Cortex of kidney (tissue), 1 donor: Measurements from ENCODE around the gene GSTA1.
"Not testable (repeated sequence)": the region's sequence is repeated elsewhere in the genome, so short reads cannot be mapped to it uniquely, and the experiment has no call there.

Experiments
- DNase-seq: peaks from one replicate; lab custom pipeline; 2025; lab: John Stamatoyannopoulos, UW

GSTA1 gene

DNA sequence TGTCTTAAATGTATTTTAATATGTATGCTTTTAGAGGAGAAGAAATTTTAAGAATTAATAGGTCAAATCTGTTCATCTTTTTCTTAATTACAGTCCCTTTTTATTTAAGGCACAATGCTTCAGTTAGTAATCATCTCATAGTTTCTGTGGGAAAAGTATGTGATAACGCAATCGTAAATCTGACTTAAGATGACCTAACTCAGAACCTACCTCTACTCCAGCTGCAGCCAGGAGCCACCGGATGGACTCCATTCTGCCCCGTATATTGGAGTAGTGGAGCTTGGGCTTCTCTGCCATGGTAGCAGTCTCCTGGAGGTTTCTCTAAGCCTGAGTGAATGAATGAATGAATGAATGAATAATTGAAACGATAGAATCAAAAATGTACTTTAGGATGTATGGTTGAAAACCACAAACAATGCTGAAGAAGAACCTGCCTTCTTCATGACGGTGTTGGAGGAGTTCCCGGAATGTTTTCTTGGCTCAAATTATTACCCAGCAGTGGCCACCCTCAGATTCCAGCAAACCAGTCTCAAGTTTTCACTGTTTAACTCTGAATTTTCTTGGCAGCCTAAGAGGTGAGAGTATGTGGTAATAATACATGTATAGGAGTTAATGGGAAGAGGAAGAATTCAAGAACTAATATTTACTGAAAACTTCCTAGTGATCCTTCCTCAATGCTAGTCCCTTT is 45.8 kb downstream of the GSTA1 start:
- DNase-seq: not testable (repeated sequence)

DNA sequence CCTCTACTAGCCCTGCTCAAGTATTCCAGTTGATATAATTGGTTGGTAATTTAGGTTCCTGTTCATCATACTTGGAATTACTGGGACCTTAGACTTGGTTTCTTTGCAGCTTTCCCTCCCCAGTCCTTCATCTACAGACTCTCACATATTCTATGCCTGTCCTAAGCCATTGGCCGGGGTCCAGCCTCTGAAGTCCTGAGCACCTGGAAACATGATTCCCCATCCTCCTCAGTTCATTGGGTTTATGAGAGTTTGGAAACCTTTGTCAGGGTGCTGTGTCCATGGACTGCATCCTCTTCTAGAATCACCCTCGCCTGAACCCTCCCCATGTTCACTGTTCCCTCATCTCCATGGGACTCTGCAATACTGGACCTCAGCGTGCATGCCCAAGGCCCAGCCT is 49.2 kb downstream of the GSTA1 start:
- no peak for DNase-seq

DNA sequence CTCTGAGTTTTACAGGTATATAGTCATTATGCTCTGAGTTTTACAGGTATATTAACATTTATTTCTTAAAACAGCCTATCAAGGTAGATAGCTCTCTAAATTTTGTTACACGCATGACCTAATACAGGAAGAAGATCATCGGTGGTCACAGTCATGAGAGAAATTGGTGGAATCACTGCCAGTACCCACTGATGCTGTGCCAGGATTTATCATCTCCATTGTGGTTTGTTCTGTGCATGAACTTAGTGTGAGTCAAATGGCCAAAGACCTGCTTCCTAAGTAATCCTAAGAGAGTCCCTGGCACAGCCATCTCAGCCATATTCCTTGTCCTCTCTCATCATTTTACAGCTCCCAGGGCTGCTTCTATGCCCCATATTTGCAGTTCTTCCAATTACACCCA is 50.5 kb downstream of the GSTA1 start:
- not testable (repeated sequence) for DNase-seq

DNA sequence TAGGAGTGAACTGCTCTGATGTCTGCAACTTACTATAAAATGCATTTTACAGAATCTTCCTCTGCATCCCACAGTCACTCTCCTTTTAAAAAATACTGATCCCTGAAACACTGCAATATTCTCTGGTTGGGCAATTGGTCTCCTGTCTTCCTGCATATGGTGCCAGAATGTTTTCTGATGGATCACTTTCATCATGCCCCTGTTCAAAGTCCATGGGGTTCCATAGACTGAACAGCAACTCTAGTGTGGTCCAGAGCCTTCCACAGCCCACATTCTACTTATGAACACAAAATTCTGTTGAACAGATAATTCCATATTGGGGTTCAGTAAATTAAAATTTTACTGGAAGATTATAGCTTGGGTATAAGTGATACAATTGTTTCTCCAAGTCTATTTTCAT is 51.3 kb downstream of the GSTA1 start:
- no peak for DNase-seq

DNA sequence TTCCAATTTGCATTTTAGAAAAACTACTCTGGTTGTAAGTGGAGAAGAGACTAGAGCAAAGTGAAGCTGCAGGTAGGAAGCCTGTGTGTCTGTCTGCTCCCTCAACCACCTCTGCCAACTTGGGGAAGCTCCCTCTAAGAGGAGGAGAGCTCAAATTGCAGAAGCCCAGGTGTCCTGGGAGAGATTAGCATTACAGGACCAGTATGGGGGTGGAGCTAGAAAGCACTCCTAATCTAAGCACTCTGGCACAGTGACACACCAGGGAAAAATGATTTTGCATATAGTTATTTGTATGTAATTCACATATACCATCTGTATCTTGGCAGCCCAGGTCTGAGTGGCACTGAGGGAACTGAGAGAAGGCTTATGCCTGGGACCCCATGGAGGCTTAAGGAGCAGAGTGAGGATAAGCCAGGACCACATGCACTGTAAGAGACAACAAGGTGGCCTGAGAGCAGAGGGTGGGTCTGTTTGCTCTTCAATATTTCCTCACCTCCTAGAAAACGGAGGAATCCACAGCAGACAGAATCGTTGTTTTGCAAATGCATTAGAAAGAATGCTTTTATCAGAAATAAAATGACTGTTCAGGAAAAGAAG is 54.0 kb downstream of the GSTA1 start:
- DNase-seq: no peak

DNA sequence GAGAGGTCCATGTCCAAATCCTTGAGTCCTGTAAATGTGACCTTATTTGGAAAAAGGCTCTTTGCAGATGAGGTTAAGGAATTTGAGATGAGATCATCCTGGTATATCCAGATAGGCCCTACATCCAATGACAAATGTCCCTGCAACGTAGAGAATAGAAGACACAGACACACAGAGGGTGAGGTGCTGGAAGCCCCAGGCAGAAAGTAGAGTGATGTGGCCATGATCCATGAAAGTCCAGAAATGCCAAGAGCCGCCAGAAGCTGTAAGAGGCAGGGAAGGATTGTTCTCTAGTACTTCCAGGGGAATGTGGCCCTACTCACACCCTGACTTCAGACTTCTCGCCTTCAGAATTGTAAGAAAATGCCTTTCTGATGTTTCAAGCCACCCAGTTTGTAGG is 56.3 kb downstream of the GSTA1 start:
- not testable (repeated sequence) for DNase-seq

DNA sequence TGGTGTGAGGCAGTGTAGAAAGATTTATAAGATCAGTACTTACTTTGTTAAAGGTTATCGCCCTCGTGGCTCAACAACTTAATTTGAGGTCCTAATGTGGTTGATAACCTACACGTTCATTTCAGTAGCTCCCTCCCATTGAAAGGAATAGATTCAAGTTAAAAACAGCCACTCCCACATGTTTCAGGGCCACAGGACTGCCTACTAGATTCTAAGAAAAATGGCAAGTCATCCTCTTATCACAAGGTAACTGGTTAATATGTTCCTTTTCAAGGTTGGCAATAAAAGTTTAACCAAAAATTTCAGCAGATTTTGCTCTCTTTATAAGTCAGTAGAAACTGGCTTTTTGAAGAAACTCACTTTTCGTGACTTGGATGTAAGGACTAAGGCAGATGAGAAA is 57.4 kb downstream of the GSTA1 start:
- no peak for DNase-seq

DNA sequence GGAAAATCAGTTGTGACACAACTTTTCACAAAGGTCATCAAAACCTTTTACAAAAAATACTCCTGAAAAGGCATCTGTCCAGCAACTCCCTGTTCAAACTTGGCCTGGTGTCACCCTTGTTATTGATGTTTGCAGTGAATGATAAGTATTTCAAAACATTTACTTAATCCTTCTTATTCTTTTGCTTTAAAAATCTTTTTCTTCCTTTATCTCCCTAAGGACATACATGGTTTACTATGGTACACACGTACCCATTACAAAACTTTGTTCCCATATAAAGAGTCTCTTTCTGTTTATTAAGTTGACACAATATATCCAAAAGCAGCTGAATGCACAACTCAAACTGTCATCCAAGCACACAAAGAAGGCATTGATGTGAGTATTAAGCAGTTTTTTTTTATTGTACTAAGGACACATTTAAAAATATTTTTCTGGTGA is 57.8 kb downstream of the GSTA1 start:
- DNase-seq: no peak

DNA sequence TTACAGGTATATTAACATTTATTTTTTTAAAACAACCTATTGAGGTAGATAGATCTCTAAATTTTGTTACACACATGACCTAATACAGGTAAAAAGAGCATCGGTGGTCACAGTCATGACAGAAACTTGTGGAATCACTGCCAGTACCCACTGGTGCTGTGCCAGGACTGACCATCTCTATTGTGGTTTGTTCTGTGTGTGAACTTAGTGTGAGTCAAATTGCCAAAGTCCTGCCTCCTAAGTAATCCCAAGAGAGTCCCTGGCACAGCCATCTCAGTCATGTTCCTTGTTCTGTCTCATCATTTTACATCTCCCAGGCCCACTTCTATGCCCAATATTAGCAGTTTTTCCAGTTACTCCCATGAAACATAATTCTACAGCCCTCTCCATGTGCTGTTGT is 61.7 kb downstream of the GSTA1 start:
- DNase-seq: no peak
